ENCODE data around the gene ADAMTS2.

Gene ADAMTS2

GRCh38 chr5:179130101-179130681 lies 215.1 kb downstream of the ADAMTS2 start:
- no peak for DNase-seq

GRCh38 chr5:179129607-179130071 lies 215.6 kb downstream of the ADAMTS2 start:
- DNase-seq: no peak

GRCh38 chr5:179128976-179129375 lies 216.3 kb downstream of the ADAMTS2 start:
- DNase-seq: no peak

- no peak for DNase-seq
Observed at GRCh38 chr5:179128041-179128365, 217.3 kb downstream of the ADAMTS2 start.

- no peak for DNase-seq
Observed at GRCh38 chr5:179127136-179128040, 217.9 kb downstream of the ADAMTS2 start.

- DNase-seq: no peak
Observed at GRCh38 chr5:179126506-179126991, 218.7 kb downstream of the ADAMTS2 start.

GRCh38 chr5:179125789-179126505 lies 219.3 kb downstream of the ADAMTS2 start:
- no peak for DNase-seq

- no peak for DNase-seq
Observed at GRCh38 chr5:179124853-179125788, 220.1 kb downstream of the ADAMTS2 start.

- DNase-seq: no peak
Observed at GRCh38 chr5:179124273-179124852, 220.9 kb downstream of the ADAMTS2 start.

GRCh38 chr5:179123491-179124272 lies 221.6 kb downstream of the ADAMTS2 start:
- no peak for DNase-seq

- no peak for DNase-seq
Observed at GRCh38 chr5:179123109-179123426, 222.2 kb downstream of the ADAMTS2 start.

GRCh38 chr5:179122411-179123108 lies 222.7 kb downstream of the ADAMTS2 start:
- DNase-seq: no peak

GRCh38 chr5:179121667-179122111 lies 223.6 kb downstream of the ADAMTS2 start:
- DNase-seq: no peak

GRCh38 chr5:179120951-179121666 lies 224.2 kb downstream of the ADAMTS2 start:
- no peak for DNase-seq

GRCh38 chr5:179120421-179120861 lies 224.8 kb downstream of the ADAMTS2 start:
- DNase-seq: no peak

GRCh38 chr5:179119415-179120170 lies 225.7 kb downstream of the ADAMTS2 start:
- no peak for DNase-seq

GRCh38 chr5:179118756-179119414 lies 226.4 kb downstream of the ADAMTS2 start:
- DNase-seq: no peak

GRCh38 chr5:179118338-179118737 lies 226.9 kb downstream of the ADAMTS2 start:
- DNase-seq: no peak

All from activated naive CD4-positive, alpha-beta T cell treated with anti-CD3 and anti-CD28 coated beads, Interleukin-2, amount 50 U/mL, for 16 hours (primary cell).